NOMO-1 treated with dmso at 0.1 percent for 144 hours (cell line): ENCODE measurements around the gene FUT8.

Experiments used
- DNase-seq: peaks from one replicate; lab custom pipeline; 2025; ENCODE audit not compliant: unreplicated experiment; lab: John Stamatoyannopoulos, UW

FUT8 gene

GRCh38 chr14:65491274-65491673 lies 78.7 kb downstream of the FUT8 start:
- DNase-seq: no peak

DNA sequence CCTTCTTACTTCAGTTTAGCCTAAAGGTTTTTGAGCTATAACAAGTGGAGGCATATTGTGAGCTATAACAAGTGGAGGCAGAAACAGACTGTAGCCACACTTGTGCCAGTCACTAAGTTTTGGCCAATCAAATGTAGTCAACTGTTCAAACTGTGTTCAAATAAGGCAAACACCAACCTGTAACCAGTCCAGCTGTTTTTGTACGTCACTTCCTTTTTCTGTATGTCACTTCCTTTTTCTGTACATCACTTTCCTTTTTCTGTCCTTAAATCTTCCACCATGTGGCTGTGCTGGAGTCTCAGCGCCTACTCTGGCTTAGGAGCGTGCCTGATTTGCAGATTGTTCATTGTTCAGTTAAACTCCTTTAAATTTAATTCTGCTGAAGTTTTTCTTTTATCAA lies 79.7 kb downstream of the FUT8 start:
- DNase-seq: peak; percentile 1

DNA sequence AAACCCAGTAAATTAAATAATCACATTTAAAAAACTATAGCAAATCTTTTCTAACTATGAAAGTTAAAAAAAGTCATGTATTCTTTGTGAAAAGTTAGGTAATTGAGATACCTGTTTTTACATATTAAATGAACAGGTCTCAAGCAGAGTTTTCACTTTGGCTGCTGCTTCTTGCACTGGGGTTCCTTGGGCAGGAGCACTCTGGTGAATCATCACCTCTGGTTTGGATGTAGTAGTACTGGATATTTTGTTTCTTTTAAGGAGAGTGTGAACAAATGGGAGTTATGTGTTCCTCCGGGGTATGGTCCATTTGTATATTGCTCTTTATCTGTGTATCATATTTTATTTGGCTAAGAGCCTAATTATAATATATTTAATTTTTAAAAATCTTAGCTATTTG lies 82.7 kb downstream of the FUT8 start:
- no peak for DNase-seq

DNA sequence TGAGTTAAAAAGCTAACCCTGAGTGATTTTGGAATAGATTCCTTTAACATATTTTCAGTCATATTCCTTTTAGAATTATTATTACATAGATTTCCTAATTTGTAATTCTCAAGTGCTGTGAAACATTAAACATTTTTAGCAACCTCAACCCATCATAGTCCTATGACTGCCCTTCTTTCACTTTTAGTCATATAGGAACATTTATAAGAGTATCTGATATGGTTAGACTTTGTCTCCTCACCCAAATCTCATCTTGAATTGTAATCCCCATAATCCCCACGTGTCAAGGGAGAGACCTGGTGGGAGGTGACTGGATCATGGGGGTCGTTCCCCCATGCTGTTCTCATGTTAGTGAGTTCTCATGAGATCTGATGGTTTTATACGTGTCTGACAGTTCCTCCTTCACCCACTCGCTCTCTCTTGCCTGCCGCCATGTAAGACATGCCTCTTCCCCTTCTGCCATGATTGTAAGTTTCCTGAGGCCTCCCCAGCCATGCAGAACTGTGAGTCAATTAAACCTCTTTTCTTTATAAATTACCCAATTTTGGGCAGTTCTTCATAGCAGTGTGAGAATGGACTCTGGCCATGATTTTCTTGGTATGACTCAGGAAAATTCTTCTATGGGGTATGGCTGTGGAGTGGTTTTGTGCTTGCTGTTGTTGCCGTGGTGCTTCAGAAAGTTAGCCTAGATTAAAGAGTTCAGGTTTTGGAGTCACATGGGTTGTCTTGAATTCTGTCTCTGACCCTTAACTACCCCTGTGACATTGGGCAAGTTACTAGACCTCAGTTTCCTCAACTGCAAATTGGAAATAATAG lies 83.9 kb downstream of the FUT8 start:
- no peak for DNase-seq

GRCh38 chr14:65499138-65499537 lies 86.6 kb downstream of the FUT8 start:
- no peak for DNase-seq

GRCh38 chr14:65500075-65500474 lies 87.5 kb downstream of the FUT8 start:
- DNase-seq: no peak

DNA sequence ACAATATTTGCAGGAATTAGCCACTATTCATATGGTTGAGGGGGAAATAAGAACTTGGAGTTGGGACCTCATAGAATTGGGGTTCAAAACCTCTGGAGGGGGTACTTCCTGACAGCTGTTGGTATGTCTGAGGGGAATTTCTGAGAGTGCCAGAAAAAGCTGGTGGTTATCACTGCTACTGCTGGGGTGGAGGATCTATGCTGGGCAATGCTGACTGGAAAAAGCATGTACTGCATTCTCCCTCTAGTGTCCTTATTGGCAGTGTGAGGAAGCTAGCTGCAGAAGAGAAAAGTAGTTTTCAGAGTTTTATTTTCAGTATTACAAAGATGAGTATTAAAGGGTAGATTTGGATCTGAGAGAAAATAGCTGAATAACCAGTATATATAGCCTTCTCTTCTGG lies 88.8 kb downstream of the FUT8 start:
- DNase-seq: no peak

DNA sequence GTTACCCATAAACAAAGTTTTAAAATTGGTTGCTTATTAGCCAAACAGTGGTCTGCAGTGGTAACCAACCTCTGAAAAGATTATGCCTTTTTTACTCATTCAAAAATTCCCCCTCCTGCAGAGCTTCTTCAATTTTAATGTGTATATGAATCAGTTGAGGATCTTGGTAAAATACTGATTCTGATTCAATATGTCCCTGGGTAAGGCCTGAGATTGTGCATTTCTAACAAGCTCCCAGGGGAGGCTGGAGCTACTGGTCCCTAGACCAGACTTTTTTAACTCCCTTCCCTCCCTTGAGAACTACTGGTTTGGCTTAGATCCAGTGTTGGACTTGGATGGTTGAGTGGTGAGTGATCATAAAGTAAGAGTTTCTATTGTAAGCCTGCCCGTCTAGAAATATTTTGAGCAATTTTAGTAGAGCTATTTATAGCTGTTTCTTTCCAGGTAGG lies 90.2 kb downstream of the FUT8 start:
- DNase-seq: no peak

- DNase-seq: no peak
These were observed 91.2 kb downstream of the FUT8 start for GRCh38 chr14:65503771-65504170.

- no peak for DNase-seq
These were observed 94.3 kb downstream of the FUT8 start for GRCh38 chr14:65506801-65507200.

DNA sequence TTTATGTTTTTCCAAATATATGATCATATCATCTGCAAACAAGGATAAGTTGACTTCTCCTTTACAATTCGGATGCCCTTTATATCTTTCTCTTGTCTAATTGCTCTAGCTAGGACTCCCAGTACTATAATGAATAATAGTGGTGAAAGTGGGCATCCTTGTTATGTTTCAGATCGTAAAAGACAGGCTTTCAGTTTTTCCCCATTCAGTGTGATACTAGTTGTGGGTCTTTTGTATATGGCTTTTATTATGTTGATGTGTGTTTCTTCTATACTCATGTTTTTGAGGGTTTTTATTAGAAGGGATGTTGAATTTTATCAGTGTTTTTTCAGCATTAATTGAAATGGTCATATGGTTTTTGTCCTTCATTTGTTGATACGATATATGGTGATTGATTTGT lies 97.3 kb downstream of the FUT8 start:
- no peak for DNase-seq

- no peak for DNase-seq
These were observed 101.1 kb downstream of the FUT8 start for GRCh38 chr14:65513671-65514070.

GRCh38 chr14:65517635-65518542 lies 105.4 kb downstream of the FUT8 start:
- DNase-seq: no peak

- no peak for DNase-seq
These were observed 115.5 kb downstream of the FUT8 start for GRCh38 chr14:65528069-65528468.

- no peak for DNase-seq
These were observed 118.6 kb downstream of the FUT8 start for GRCh38 chr14:65531148-65531547.

DNA sequence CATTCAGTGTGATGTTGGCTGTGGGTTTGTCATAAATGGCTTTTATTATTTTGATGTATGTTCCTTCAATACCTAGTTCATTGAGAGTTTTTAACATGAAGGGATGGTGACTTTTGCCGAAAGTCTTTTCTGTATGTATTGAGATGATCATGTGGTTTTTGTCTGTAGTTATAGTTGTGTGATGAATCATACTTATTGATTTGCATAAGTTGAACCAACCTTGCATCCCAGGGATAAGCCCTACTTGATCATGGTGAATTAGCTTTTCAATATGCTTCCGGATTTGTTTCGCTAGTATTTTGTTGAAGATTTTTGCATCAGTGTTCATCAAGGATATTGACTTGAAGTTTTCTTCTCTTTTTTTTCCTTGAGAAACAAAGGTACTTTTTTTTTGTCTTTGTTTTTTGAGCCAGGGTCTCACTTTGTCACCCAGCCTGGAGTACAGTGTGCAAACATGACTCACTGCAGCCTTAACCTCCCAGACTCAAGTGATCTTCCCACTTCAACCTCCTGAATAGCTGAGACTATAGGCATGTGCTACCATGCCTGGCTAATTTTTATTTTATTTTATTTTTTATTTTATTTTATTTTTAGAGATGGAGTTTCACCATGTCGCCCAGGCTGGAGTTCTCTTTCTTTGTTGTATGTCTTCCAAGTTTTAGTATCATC lies 121.3 kb downstream of the FUT8 start:
- no peak for DNase-seq

DNA sequence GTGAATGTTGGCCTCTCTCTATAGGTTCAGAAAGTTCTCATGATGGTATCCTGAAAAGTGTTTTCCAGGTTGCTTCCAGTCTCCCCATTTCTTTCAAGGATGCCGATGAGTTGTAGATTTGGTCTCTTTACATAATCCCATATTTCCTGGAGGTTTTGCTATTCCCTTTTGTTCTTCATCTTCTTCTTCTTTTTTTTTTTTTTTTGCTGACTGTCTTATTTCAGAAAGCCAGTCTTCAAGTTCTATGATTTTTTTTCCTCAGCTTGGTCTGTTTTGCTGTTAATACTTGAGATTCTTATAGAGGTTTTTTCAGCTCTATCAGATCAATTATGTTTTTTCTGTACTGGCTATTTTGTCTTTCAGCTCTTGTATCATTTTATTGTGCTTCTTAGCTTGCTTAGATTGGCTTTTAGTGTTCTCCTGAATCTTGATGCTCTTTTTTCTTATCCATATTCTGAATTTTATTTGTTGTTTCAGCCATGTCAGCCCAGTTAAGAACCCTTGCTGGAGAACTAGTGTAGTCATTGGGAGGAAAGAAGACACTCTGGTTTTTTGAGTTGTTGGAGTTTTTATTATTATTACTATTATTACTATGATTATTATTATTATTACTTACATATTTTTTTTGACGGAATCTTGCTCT lies 124.4 kb downstream of the FUT8 start:
- no peak for DNase-seq

GRCh38 chr14:65548878-65549277 lies 136.3 kb downstream of the FUT8 start:
- no peak for DNase-seq

DNA sequence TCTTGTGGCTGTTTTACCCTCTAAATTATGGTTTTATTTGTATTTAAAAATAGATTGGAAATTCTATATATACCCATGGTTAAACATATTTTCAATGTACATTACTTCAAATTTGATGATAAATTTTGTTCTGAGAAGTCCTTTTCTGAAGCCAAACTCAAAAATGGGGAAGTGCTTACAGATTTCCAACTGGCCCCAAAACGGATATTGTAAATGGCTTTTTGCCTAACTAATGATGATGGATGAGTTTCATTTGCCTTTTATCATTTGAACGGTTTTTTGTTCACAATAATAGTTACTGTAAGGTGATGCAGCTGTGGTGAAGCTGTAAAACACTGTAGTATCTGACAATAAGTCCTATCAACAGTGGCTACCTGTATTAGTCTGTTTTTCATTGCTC lies 136.9 kb downstream of the FUT8 start:
- DNase-seq: peak; percentile 80

DNA sequence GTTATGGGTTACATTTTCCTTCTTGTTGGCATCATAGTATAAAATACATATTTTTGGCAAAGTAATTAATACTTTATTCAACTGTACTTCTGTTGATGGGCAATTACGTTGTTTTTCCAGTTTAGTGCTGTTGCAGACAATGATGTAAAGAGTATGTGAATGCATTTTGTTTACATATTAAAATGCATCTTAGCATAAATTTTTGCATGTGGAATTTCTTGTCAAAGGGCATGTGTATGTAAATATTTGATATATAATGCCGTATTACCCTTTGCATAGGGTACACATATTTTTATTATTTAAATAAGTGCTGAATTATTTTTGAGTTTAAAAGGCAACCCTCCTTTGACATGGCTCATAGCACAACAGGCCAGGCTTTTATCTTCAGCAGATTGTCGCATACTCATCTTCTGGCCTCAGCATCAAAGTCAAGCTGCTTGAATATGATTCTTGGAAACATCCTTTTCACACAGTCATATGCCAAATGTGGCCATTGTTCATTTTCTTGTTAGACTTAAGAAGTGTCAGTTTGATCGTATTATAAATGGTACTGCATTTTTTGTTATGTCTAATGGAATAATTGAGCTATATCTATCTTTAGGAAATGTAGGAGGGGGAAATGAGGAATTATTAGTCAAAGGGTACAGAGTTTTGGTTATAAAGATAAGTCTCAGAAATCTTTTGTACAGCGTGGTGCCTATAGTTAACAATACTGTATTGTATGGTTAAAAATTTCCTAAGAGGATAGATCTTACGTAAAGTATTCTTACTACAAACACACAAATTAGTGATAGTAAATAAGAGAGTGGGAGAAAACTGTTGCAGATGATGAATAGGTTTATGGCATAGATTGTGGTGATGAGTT lies 138.5 kb downstream of the FUT8 start:
- DNase-seq: no peak
